Measurements from ENCODE around the gene KIAA1958.
A peak's percentile ranks its signal among the peaks of the same experiment; 100 is the strongest.

The KIAA1958 gene

DNA sequence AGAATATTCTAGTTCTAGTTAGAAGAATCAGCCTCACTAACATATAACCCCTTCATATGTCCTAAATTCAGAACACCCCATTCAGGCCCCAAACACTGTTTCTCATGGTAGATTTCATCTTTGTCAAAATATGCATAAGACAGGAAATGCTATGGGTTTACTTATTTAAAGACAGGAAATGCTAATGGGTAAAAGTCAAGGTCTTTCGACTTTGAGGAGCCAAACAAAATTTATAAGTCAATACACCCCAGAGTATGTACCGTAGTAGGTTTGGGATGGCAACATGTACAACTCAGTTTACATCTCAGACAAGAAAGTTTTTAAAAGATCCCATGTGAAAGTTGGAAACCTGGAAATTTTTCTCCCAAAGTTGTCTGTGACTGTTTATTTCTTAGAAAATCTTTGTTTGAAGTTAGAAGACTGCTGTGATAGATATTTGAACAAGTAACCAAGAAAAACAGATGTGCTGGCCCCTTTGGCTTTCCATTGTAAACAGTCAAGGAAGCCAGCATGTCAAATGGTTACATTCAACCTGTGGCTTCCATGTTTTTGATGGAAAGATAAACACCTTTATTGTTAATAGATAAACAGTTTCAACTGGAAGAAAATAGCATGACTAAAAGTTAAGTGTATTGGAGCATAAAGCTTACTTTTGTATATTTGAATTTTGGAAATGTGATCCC lies 129.1 kb downstream of the KIAA1958 start:
- no peak for DNase-seq

DNA sequence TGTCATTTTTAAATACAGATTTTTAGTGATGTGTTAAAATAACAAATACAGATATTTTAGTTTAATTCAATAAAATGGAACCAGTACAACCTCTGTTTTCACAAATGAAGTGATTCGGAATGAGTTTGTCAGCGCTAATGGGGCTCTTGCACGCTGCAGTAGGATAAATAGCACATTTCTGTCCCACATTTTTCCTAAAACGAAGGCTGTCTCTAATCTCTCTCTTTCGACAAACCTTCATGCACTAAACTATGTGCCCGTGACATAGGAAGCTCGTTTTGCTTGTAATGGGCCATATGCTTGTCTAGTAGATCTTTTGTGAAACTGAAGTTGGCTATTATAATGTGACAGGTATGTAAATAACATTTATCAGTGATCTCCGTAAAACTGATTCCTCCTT lies 130.7 kb downstream of the KIAA1958 start:
- no peak for DNase-seq

DNA sequence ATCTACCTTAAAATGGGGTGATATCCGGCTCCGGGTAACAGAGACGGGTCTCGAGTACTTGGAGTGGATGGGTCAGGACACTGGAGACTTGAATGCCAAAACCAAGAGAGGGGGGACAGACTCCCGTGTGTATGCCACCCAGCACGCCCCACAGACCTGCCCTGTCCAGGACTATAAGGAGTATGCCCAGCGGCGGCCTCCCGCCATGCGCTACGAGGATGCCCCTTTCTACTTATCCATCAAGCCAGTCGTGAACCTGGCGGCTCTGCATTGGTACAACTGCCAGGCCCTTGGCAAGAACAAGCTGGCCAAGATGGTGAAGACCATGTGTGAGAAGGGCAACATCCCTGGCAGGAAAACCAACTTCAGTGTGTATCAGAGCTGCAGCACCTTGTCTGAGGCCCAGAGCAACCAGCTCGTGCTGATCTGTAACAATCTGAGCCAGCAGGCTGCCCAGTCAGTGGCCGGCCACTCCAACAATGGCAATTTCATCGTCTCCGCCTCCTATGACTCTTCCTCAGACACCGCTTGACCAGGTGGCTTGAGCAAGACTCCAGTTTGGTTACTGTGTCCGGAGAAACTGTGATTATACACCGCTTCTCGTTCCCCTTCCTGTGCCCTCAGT lies 131.9 kb downstream of the KIAA1958 start:
- no peak for DNase-seq

DNA sequence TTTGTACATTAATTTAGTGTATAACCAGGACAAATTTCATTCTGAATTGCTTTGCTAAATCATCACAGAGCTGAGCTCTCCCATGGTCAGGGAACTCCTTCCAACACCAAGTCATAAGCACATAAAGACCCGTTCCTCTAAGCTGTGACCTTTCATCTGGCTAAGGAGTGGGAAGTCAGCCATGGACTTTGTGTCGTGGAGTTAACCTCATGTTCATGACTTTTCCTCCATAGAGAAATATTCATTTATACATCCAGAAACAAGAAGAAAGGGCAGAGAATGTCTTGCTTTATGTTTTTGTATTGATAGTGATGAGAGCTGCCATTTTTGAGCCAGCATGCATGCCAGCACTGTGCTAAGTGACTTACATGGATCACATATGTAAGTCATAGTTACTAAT lies 133.8 kb downstream of the KIAA1958 start:
- no peak for DNase-seq

DNA sequence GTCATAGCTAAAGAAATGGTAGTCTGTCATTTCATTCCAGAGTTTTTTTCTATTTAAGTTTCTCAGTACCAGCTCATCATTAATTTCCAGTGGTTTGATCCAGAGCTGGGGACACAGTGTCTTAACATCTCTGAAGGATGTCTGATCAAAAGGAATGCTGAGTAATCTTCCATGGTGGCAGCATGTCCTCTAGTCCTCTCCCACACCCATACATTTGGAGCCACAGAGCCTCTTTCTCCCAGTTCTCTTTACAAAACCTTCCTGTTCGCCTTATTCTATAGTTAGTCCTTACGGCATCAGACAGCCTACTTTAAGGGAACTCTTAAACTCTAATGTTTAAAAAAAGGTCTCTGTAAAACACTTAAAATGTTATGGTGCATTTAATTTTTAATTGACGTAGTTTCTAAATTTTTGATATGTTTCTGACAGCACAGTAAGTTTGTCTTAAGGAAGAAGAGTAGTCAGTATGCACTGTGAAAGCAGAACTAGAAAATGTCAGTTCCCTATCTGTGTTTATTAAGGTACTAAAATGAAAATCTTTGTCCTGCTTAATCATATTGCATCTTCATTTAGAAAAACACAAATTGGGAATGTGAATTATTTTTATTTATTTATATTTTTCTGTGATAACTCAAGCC lies 134.5 kb downstream of the KIAA1958 start:
- DNase-seq: no peak

DNA sequence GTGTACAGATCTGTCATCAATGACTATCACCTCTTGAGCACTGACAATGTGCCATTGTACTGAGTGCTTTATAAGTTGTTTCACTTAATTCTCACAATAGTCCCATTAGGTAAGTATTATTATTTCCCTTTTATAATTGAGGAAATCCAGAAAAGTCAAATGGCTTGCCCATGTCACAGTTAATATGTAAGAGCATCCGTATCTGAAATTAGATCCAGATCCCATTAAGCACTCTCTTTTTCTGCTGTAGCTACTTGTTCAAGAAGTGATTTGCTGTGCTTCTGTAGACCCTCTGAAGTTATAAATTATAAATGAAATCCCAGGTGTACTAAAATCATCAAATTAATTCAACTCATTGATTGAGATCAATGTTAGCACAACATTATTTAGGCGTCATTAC lies 136.6 kb downstream of the KIAA1958 start:
- no peak for DNase-seq

DNA sequence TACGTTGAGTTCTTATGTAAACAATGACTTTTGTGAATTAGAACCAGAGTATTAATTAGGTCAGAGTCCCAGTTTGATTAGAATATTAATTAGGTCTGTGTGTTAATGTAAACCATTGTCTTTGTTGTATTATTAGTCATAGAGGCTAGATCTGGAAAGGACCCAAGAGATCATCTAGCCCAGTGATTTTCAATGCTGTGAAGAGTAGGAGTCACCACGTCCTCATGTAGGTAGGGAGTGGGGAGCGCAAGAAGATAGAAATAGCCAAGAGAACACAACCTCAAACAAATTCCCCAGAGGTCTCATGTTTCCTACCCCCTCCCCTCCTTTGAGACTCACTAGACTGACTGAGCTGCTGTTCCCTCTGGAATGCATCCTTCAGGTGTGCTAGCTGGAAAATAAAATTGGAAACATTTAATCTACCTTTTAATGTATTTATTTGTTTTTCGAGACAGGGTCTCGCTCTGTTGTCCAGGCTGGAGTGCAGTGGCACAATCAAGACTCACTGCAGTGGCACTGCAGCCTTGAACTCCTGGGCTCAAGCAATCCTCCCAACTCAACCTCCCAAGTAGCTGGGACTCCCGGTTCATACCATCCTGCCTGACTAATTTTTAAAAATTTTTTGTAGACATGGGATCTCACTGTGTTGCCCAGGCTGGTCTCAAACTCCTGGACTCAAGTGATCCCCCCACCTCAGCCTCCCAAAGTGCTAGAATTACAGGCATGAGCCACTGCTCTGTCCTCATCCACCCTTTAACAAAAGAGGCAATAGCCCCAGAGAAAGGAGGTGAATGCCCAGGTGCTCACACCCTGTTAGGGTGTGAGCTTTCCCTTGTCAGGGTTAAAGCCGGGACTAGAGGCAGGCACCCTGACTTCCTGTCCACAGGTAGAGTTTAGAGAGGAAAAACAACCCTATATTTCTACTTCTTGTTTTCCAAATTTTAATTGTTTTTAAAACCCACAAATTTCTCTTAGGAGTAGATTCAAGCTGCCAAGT lies 138.4 kb downstream of the KIAA1958 start:
- DNase-seq: no peak

DNA sequence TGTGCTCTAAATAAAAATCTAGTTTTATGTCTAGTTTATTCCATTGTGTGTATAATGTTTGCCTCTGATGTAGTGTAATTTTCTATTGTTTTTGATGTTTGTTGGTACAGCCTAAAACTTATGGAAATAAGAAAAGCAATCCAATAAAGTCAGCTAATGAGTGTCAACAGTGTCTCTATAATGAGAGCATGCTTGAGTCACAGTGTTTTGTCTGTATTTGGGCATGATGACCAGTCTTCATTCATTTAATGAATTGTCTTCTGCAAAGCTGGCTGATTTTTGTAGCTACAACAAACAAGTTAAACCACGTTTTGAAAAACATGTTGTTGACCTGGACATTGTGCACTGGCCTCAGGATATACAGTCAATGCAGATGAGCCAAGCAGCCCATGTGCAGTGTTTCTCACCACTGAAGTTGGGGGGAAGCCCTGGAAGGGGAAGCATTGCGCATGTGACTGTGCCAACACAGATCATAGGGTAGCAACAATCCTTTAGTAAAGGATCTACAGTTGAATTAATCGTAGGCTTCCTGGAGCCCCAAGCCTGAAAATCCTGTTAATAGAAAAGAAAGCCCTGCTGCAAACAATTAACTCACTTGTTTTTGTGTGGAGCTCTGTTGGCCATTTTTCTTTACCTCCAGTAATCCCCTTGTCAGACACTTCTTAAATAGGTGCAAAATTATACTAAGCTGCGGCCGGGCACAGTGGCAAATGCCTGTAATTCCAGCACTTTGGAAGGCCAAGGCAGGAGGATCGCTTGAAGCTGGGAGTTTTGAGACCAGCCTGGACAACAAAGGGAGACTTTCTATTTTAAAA lies 143.3 kb downstream of the KIAA1958 start:
- DNase-seq: no peak

DNA sequence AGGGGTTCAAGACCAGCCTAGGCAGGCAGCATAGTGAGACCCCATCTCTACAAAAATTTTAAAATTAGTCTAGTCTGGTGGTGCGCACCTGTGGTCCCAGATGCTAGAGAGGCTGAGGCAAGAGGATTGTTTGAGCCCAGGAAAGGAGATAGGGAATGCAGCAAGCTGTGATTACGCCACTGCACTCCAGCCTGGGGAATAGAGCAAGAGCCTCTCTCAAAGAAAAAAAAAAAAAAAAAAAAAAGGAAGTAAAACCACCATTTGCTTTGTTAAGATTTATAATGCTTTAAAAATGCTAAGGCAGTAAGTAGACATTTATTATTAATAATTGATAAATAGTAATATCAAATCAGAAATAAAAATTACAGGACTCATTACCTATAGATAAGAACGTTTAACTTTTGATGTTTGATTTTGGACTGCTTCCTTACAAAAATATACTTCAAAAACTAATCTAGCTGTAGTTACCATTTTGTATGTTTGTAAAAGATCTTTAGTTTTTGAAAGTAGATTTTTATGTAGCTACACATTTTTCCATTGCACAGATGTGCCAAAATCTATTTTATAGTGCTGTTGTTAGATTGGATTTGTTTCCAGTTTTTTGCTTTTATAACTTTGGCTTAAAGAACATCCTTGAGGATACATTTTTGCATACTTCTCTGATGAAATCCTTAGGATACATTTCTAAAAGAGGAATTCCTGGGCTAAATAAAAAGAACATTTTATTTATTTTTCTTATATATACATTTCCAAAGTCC lies 144.9 kb downstream of the KIAA1958 start:
- no peak for DNase-seq

DNA sequence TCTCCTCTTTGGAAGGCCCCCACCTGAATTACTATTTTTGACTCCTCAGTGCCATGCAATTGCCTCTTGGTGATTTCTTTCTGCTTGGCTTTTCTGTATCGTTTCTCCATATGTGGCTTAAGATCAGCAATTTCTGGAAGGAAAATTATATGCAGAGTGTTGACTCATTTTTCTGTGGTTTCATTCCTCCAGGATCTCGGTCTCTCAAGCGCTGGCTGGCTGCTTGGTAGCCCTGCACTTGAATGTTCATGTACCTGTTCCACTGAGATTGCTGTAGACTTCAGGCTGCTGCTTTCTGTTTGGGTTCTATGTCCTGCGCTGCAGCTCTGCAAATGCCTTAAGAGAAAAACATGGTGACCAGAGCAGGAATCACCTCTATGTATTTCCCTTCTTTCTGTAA lies 153.7 kb downstream of the KIAA1958 start:
- no peak for DNase-seq

DNA sequence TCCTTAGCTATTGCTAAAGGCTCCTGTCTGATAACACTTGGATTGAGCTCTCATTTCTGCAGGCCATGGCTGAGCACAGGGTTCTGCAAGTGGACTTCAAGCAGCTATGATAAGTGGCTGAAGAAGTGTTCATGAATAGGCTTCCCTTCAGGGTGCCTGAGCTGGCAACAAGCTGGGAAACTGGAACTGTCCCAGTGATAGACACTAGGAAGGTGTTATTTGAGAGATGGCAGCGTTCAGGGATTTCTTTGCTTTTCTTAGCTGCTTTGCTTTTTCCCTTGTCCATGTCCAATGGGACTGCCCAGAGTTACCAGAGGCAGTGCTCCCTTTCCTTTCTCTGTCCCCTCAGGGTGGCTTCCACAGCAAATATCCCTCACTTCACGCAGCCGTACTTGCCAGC lies 155.5 kb downstream of the KIAA1958 start:
- DNase-seq: no peak

DNA sequence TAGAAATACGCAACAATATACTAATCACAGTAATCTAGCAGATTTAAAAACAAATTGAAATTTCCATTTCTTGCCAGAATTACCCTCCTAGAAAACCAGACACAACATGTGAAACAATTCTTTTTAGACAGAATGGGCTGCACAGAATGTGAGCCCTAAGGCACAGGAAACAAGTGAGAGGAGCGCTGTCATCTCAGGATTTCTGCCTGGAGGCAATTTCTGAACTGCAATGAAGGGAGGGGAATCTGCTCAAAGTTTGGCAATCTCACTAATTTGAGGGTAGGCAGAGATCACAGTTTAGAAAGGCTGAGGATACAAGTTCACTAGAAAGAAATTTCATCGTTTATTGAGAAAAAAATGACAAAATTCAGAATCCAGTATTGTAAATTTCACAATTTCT lies 161.0 kb downstream of the KIAA1958 start:
- peak; percentile 57 for DNase-seq

DNA sequence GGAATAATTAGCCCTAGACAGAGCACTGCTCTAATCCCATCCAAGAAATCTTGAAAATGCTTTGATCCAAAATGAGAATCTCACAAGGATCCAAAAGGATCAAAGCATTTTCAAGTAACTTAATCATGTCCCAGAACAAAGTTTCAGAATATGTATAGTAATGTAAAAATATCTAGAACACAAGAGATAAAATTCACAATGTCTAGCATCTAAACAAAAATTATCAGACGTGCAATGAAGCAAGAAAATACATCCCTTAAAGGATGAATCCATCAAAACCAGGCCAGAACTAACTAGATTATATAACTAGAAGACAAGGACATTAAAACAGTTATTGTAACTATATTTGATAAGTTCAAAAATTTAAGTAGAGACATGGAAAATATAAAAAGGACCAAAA lies 162.0 kb downstream of the KIAA1958 start:
- DNase-seq: no peak

DNA sequence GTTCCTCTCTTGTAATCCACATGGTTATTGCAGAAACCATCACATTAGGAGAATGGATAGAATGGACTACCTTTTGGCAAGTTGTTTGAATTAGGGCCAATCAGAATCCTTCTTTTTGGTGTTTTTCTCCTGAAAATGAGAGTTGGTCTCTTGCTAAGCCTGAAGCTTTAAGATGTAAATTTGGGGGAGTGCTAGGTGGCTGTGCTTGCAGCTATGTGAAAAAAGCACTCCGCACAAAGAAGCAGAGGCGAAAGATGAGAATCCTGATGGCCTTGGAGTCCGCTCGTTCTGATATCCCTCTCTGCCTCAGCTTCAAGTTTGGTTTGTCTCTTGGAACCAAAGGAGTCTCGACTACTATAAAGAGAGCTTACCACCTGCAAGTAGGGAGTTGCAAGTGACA lies 167.7 kb downstream of the KIAA1958 start:
- no peak for DNase-seq

DNA sequence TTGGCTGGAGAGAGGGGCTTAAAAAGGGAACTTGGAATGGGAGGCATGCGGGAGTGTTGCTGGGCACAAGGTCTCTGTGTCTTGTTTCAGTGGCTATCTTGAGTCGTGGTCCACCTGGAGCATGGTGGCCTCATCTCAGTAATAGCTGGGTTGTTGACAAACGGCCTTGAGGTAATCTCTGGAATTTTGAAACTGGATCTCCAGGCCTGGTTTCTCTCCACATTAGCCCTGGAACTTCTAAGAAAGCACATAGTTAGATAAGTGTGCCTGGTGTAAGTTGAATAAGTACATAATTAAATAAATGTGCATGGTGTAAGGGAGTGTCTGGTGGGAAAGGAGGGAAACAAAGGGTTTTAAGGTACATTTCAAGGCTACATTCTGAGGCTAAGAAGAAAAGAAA lies 169.0 kb downstream of the KIAA1958 start:
- no peak for DNase-seq

DNA sequence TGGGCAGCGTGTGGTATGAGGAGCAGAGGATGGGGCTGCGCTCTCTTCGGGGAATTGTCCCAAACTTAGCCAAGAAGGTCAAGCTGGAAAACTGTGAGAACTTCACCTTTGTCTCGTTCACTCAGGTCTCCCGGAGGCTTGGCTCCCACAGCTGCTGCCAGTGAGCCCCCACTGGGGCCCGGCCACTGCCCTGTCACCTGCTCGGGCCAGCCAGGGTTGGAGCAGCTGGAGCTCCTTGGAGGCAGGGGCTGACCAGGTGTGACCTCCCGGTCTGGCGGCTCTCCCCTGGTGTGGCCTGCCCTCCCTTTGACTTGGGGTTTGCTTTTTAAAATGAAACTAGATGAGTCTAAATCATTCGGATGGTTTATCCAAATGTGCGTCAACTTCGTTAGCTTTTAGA lies 173.3 kb downstream of the KIAA1958 start:
- DNase-seq: no peak

DNA sequence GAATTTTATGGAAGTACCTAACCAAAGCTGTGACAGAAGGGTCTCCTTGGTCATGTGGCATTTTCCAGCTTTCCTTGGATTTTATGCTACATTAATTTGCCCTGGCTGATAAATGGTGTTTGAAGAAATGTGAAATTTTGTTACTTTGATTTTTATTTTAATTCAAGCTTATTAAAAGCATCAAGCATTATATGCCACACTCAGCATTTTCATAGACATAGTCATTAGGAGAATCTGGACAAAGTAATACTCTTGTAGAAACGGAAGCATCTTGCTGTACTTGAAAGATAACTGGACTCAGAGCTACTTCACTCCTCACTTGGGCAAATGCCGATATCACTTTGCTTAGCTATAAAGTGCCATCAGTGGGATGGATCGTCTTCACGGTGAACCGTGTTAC lies 177.1 kb downstream of the KIAA1958 start:
- no peak for DNase-seq

DNA sequence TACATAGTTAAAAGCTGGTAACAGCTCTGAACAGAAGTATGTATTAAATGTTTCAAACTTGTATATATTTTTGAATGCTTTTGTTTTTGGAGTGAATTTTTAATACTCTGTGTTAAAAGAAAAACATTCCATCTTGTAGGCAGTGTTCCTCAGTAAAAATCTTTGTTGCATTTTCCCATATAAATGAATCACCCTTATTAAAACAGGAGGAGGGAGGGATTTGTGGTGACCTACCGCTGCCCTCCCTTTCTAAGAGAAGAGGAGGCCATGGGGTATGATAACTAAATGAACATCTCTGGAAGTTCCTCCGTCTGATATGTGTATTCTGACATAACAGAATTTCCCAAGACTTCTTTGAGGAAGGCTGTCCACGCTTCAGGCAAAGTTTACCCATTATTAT lies 177.9 kb downstream of the KIAA1958 start:
- peak; percentile 31 for DNase-seq

DNA sequence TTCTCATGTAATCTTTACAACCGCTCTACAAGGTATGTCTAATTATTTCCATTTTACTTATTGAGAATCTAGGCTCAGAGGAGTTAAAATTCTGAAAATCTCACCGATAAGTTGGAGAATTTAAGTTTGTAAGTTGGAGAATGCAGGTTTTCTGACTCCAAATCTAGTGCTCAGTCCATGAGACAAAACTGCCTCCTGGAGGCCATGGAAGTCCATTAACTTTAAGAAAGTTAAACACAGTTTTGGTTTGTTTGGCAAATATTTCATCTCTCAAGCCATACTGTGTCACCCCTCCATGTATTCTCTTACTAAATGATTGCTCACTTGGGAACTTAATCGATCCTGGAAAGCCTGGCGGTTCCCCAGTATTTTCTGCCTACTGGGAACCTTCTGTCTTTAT lies 178.7 kb downstream of the KIAA1958 start:
- peak; percentile 36 for DNase-seq

DNA sequence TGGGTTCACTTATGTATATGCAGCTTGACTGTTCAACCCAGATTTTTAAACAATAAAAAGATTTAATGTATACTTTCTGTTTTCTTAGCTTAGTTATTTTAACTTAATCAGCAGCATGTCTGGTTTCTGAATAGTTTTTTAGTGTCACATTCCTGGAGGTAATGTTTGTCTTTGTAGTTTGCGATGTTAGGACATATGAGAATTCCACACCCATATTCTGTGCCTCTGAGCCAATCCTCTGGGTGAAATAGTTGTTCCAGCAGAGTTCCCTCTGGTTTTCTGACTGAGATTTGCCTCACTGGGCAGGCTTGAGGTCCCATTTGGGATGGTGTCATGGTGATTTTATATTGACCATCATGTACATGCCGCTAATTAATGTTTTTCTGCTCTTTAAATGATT lies 182.7 kb downstream of the KIAA1958 start:
- DNase-seq: no peak

DNA sequence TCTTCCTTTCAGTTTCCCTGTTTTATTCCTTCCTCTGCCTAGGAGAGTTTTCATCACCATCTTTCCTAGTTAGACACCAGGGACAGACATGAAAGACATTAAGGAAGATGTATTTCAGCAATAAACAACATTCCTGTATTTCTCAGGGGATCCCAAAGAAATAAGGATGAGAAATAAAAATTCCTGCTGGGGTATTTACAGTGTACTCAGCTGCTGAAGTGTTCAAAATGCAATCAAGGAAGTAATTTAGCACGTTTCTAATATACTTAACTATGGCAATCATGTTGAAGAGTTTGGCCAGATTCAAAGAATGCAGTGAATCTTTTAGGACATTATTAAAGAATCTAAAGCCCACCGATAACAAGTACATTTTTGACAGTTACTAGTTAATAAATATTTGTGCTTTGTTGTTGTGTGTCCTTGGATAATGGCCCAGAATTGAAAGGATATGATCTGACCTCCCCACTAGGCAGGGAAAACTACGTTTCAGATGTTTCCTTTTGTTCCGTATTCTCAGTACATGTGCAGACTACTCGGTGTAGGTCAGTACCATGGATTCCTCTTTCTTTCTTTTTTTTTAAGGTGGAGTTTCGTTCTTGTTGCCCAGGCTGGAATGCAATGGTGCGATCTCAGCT lies 184.5 kb downstream of the KIAA1958 start:
- no peak for DNase-seq
